Lower leg skin (tissue), 3 donors: ENCODE measurements around the gene CMTM8.

Source experiments
- CTCF ChIP-seq, 3 donors: fragments of 450-650 bp; IDR thresholded peaks; one replicate each; pipeline ENCODE4 v1.5.1; 2016; ENCODE audit warnings: antibody characterized with exemption in 3 of 3, mild to moderate bottlenecking in 3 of 3, moderate library complexity in 2 of 3
- POLR2A ChIP-seq, 2 donors: fragments of 450-650 bp; IDR thresholded peaks; one replicate each; pipeline ENCODE4 v1.6.1; 2016 to 2017; ENCODE audit warnings: antibody characterized with exemption in 2 of 2, mild to moderate bottlenecking in 1 of 2, moderate library complexity in 1 of 2

- TF ChIP-seq CTCF (IDR thresholded peaks at IDR 0.05) = no peak
- TF ChIP-seq POLR2A (IDR thresholded peaks at IDR 0.05) = no peak
Observed at GRCh38 chr3:32276279-32276841, 37.9 kb downstream of the CMTM8 start.
